ENCODE data around the gene LYPLAL1.

DNA sequence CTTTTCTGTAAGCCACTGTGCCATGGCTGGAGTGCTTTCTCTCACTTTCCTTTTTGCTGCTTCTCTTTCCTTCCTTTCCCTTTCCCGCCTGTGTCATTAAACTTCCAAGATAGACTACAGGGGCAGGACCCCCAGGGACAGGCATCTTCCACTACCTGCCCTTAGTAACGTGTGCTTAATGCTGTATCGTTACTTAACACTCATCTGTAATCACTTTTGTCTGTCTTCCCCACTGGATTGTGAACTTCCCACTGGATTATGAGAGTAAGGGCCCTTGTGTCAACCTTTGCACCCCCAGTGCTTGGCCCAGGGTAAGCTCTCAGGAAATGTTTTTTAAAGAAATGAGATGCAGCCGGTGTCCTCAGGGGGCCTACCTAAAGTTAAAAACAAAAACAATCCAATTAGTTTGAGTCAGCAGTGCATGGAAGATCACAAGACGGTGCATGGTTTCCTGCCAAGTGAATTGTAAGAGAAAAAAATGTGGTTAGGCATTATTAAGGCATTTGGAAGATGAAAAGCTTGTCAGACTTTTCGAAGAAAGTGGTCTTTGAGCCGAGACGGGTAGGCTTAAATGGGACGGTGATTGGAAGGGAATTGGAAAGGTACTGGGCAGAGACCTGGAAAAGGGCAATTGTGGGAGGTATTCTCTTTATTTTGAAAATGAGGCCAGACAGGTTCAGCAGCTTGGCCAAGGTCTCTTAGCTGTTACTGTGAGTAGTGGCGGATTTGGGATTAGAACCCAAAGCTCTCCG lies 958 bp downstream of the LYPLAL1 start:
- peak in 1 of 2 donors; percentile 26 for TF ChIP-seq POLR2A (IDR thresholded peaks at IDR 0.05)
- TF ChIP-seq, protein P1, sequence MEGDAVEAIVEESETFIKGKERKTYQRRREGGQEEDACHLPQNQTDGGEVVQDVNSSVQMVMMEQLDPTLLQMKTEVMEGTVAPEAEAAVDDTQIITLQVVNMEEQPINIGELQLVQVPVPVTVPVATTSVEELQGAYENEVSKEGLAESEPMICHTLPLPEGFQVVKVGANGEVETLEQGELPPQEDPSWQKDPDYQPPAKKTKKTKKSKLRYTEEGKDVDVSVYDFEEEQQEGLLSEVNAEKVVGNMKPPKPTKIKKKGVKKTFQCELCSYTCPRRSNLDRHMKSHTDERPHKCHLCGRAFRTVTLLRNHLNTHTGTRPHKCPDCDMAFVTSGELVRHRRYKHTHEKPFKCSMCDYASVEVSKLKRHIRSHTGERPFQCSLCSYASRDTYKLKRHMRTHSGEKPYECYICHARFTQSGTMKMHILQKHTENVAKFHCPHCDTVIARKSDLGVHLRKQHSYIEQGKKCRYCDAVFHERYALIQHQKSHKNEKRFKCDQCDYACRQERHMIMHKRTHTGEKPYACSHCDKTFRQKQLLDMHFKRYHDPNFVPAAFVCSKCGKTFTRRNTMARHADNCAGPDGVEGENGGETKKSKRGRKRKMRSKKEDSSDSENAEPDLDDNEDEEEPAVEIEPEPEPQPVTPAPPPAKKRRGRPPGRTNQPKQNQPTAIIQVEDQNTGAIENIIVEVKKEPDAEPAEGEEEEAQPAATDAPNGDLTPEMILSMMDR (IDR thresholded peaks at IDR 0.05), result peak in 1 of 6 experiments; percentile 14

Data from thyroid gland (tissue), 4 donors.